K562 (cell line): ENCODE measurements around the gene SMIM7.

Experiments used
- BACH1 ChIP-seq: fragments of 200-800 bp; sonication (Bioruptor generic); IDR thresholded peaks from 2 replicates; pipeline ENCODE4 v1.6.1; 2016; ENCODE audit warnings: missing genetic modification characterization, missing compliant biosample characterization
- CTCF ChIP-seq, 3 experiments: IDR thresholded peaks in 2 of 3; conservative IDR thresholded peaks in 1 of 3; 2 replicates each; pipeline ENCODE4 v1.5.1; 2011 to 2012; ENCODE audit warnings: low read length in 3 of 3, mild to moderate bottlenecking in 3 of 3, control low read depth in 2 of 3, improper control_type of control experiment in 1 of 3, inconsistent platforms in 1 of 3, low read depth in 1 of 3, mixed read lengths in 1 of 3, moderate library complexity in 1 of 3; ENCODE audit not compliant: insufficient read depth in 2 of 3
- EZH2 ChIP-seq: IDR thresholded peaks from 2 replicates; pipeline ENCODE4 v1.6.1; 2012; ENCODE audit warnings: low read depth, mild to moderate bottlenecking, inconsistent platforms, low read length, borderline replicate concordance
- NRF1 ChIP-seq, 2 experiments: fragments of 450-650 bp; IDR thresholded peaks in 1 of 2; conservative IDR thresholded peaks in 1 of 2; 2 replicates each; pipeline ENCODE4 v1.6.1; 2014; ENCODE audit warnings: mild to moderate bottlenecking in 2 of 2
- POLR2A ChIP-seq: fragments of 450-650 bp; conservative IDR thresholded peaks from 2 replicates; pipeline ENCODE4 v1.6.1; 2016
- POLR2AphosphoS5 ChIP-seq: IDR thresholded peaks from 2 replicates; pipeline ENCODE4 v1.6.1; 2011; ENCODE audit warnings: mild to moderate bottlenecking, low read depth, low read length, moderate library complexity; ENCODE audit not compliant: control insufficient read depth, insufficient read depth
- U2AF1 ChIP-seq: fragments of 200-400 bp; formaldehyde crosslinking; optimal IDR thresholded peaks from 2 replicates; pipeline ENCODE3; 2017; ENCODE audit warnings: mild to moderate bottlenecking, low read depth, low read length, moderate library complexity
- ZNF398 ChIP-seq: fragments of 250-450 bp; sonication (Bioruptor Pico); IDR thresholded peaks from 2 replicates; pipeline ENCODE4 v1.8.0; 2021; ENCODE audit warnings: moderate library complexity, mild to moderate bottlenecking, inconsistent platforms
- ZNF644 ChIP-seq: fragments of 200-800 bp; sonication (Bioruptor generic); IDR thresholded peaks from 2 replicates; pipeline ENCODE4 v1.6.1; 2016; ENCODE audit warnings: low read depth, missing genetic modification characterization, missing compliant biosample characterization
- ZNF764 ChIP-seq: fragments of 250-450 bp; sonication (Bioruptor Pico); IDR thresholded peaks from 2 replicates; pipeline ENCODE4 v1.4.0; 2020; ENCODE audit warnings: low read depth, mild to moderate bottlenecking, moderate library complexity
- TF ChIP-seq, protein P1 (sequence below): fragments of 450-650 bp; IDR thresholded peaks from 2 replicates; pipeline ENCODE4 v1.7.1; 2018; ENCODE audit warnings: mild to moderate bottlenecking, low read depth; ENCODE audit not compliant: partially characterized antibody

GRCh38 chr19:16631465-16631864, 28.5 kb downstream of the SMIM7 start:
- TF ChIP-seq CTCF (IDR thresholded peaks at IDR 0.05 in 2 of 3, conservative IDR thresholded peaks at IDR 0.05 in 1 of 3; ENCODE audit: insufficient read depth in 2 of 3, low read depth in 1 of 3, low read length in 3 of 3) (no peak), ZNF644 (tag) (no peak), NRF1 (conservative IDR thresholded peaks at IDR 0.05 in 1 of 2, IDR thresholded peaks at IDR 0.05 in 1 of 2) (no peak), ZNF764 (CRISPR knock-in tag) (no peak), POLR2AphosphoS5 (no peak), ZNF398 (no peak), EZH2 (no peak), POLR2A (no peak), U2AF1 (no peak), BACH1 (tag) (no peak)
- TF ChIP-seq, protein P1, sequence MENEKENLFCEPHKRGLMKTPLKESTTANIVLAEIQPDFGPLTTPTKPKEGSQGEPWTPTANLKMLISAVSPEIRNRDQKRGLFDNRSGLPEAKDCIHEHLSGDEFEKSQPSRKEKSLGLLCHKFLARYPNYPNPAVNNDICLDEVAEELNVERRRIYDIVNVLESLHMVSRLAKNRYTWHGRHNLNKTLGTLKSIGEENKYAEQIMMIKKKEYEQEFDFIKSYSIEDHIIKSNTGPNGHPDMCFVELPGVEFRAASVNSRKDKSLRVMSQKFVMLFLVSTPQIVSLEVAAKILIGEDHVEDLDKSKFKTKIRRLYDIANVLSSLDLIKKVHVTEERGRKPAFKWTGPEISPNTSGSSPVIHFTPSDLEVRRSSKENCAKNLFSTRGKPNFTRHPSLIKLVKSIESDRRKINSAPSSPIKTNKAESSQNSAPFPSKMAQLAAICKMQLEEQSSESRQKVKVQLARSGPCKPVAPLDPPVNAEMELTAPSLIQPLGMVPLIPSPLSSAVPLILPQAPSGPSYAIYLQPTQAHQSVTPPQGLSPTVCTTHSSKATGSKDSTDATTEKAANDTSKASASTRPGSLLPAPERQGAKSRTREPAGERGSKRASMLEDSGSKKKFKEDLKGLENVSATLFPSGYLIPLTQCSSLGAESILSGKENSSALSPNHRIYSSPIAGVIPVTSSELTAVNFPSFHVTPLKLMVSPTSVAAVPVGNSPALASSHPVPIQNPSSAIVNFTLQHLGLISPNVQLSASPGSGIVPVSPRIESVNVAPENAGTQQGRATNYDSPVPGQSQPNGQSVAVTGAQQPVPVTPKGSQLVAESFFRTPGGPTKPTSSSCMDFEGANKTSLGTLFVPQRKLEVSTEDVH, result no peak
